Large intestine (tissue), 3 donors: ENCODE results near the gene ZBTB7A. TPM values are rescaled to one million over a fixed set of nuclear protein-coding genes. Genes with fewer than 3 reads are reported as not detected.

Source experiments
- DNase-seq, 2 donors: peaks; one replicate each; pipeline versions ENCODE4 v3.0.0 to v3.0.0-alpha.2; 2013
- H3K27ac ChIP-seq: one replicate; pipeline ENCODE4 v1.5.1; 2013; ENCODE audit warnings: low read length
- H3K27me3 ChIP-seq: 2 replicates; pipeline ENCODE4 v1.6.1; 2013; ENCODE audit warnings: low read length; ENCODE audit not compliant: control insufficient read depth, insufficient read depth
- H3K36me3 ChIP-seq: 2 replicates; pipeline ENCODE4 v1.6.1; 2013; ENCODE audit warnings: low read length; ENCODE audit not compliant: control insufficient read depth, insufficient read depth
- H3K4me1 ChIP-seq: one replicate; pipeline ENCODE4 v1.6.1; 2013; ENCODE audit warnings: low read length; ENCODE audit not compliant: control insufficient read depth, insufficient read depth
- H3K4me3 ChIP-seq: one replicate; pipeline ENCODE4 v1.5.1; 2013; ENCODE audit warnings: low read length
- H3K9me3 ChIP-seq: one replicate; pipeline ENCODE4 v1.6.1; 2013; ENCODE audit warnings: mild to moderate bottlenecking, low read depth, low read length, moderate library complexity; ENCODE audit not compliant: control insufficient read depth
- WGBS: methylation state at CpG from one replicate; pipeline ENCODE4 v1.1.5; 2013; ENCODE audit warnings: low lambda C conversion rate; ENCODE audit not compliant: insufficient coverage; 5-methylcytosine and 5-hydroxymethylcytosine counted together
- polyA plus RNA-seq: library from polyadenylated mRNA; unstranded; fragments of 120-200 nt; gene quantifications from one replicate; pipeline ENCODE4 v1.2.1, GENCODE V29; 2013

ZBTB7A gene
- polyA plus RNA-seq, 1 donor = 34.1 TPM

GRCh38 chr19:4035018-4035566 lies 31.6 kb downstream of the ZBTB7A start:
- H3K27ac ChIP-seq = no peak overlapping the region
- H3K9me3 ChIP-seq = peaks cover 20% of the 10 kb centered on the region
- no CpG with 5 or more reads among the region's 19 CpGs for WGBS
- H3K27me3 ChIP-seq = no peaks in the 10 kb centered on the region
- H3K36me3 ChIP-seq = peaks cover 73% of the 10 kb centered on the region
- DNase-seq = no peak
- no peak overlapping the region for H3K4me3 ChIP-seq
- peaks cover 4% of the 10 kb centered on the region for H3K4me1 ChIP-seq

- Histone ChIP-seq H3K4me3 (no peak overlapping the region), H3K36me3 (peaks cover 76% of the 10 kb centered on the region), H3K9me3 (peaks cover 20% of the 10 kb centered on the region), H3K27ac (no peak overlapping the region), H3K4me1 (peaks cover 4% of the 10 kb centered on the region), H3K27me3 (no peaks in the 10 kb centered on the region)
- no peak for DNase-seq
- WGBS = no CpG with 5 or more reads among the region's 34 CpGs
Measured at GRCh38 chr19:4034048-4035017, 32.4 kb downstream of the ZBTB7A start.

DNA sequence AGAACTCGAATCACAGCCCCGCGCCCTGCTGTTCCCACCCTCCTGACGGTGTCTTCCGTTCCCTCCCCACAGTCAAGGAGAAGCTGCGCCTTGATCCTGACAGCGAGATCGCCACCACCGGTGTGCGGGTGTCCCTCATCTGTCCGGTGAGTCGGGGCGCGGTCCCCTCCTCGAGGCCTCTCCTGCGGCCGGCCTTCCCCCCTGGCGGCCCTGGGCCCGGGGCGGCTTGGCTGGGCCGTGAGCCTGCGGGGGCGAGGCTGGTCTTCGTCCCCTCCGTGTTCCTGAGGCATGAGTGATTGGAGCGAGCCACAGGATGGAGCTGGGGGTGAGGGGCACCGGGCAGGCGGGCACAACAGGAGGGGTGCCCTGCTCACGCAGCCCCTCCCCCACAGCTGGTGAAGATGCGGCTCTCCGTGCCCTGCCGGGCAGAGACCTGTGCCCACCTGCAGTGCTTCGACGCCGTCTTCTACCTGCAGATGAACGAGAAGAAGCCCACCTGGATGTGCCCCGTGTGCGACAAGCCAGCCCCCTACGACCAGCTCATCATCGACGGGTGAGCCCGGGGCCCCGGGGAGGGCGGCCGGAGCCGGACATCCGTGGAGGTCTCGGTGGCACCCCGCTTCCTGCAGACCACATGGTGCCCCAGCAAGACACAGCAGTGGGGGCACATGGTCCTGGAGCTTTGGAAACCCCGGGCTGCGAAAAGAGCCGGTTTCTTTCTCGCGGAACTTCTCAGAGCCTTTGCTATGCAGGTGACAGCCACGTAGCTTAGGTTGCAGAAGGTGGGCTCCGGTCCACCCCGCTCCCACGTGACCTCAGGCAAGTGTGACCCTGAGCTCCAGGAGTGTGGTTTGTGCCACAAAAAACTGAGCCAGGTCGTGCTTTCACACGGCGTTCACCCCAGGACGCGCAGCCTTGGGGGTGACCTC lies 33.4 kb downstream of the ZBTB7A start:
- DNase-seq = no peak
- H3K36me3 ChIP-seq = peaks cover 81% of the 10 kb centered on the region
- H3K9me3 ChIP-seq = peaks cover 17% of the 10 kb centered on the region
- H3K4me3 ChIP-seq = no peak overlapping the region
- no CpG with 5 or more reads among the region's 63 CpGs for WGBS
- no peaks in the 10 kb centered on the region for H3K4me1 ChIP-seq
- no peak overlapping the region for H3K27ac ChIP-seq
- no peaks in the 10 kb centered on the region for H3K27me3 ChIP-seq

GRCh38 chr19:4032436-4032835 lies 34.3 kb downstream of the ZBTB7A start:
- Histone ChIP-seq H3K4me3 (no peak overlapping the region), H3K36me3 (peaks cover 85% of the 10 kb centered on the region), H3K27ac (no peak overlapping the region), H3K4me1 (no peaks in the 10 kb centered on the region), H3K27me3 (no peaks in the 10 kb centered on the region), H3K9me3 (peaks cover 13% of the 10 kb centered on the region)
- no peak for DNase-seq
- WGBS = no CpG with 5 or more reads among the region's 16 CpGs

- Histone ChIP-seq H3K27me3 (no peaks in the 10 kb centered on the region), H3K4me1 (no peaks in the 10 kb centered on the region), H3K4me3 (no peak overlapping the region), H3K36me3 (peaks cover 79% of the 10 kb centered on the region), H3K27ac (no peak overlapping the region), H3K9me3 (peaks cover 6% of the 10 kb centered on the region)
- WGBS = no CpG with 5 or more reads among the region's 11 CpGs
- DNase-seq = no peak
Measured at GRCh38 chr19:4031420-4031819, 35.3 kb downstream of the ZBTB7A start.

GRCh38 chr19:4030981-4031380 lies 35.7 kb downstream of the ZBTB7A start:
- WGBS = no CpG with 5 or more reads among the region's 9 CpGs
- no peak overlapping the region for H3K27ac ChIP-seq
- no peaks in the 10 kb centered on the region for H3K27me3 ChIP-seq
- H3K9me3 ChIP-seq = peaks cover 5% of the 10 kb centered on the region
- H3K36me3 ChIP-seq = peaks cover 75% of the 10 kb centered on the region
- no peaks in the 10 kb centered on the region for H3K4me1 ChIP-seq
- no peak overlapping the region for H3K4me3 ChIP-seq
- DNase-seq = no peak

DNA sequence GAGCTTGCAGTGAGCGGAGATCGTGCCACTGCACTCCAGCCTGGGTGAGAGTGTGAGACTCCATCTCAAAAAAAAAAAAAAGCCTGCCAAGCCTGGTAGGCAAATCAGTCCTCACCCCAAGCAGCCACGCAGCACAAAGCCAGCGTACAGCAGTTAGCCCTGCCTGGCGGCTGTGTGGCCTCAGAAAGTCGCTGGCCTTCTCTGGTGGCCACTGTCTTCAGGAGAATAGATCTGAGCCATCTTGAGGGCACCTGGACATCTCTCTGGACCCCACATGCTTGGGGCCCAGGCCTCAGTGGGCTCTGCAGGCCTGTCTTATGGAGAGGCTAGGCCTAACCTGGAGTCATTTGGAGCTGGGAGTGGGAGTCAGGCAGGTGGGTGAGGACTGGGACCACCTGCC lies 36.1 kb downstream of the ZBTB7A start:
- no peaks in the 10 kb centered on the region for H3K27me3 ChIP-seq
- no peak overlapping the region for H3K27ac ChIP-seq
- no peak for DNase-seq
- H3K9me3 ChIP-seq = peaks cover 1% of the 10 kb centered on the region
- WGBS = no CpG with 5 or more reads among the region's 6 CpGs
- no peaks in the 10 kb centered on the region for H3K4me1 ChIP-seq
- peaks cover 71% of the 10 kb centered on the region for H3K36me3 ChIP-seq
- no peak overlapping the region for H3K4me3 ChIP-seq

DNA sequence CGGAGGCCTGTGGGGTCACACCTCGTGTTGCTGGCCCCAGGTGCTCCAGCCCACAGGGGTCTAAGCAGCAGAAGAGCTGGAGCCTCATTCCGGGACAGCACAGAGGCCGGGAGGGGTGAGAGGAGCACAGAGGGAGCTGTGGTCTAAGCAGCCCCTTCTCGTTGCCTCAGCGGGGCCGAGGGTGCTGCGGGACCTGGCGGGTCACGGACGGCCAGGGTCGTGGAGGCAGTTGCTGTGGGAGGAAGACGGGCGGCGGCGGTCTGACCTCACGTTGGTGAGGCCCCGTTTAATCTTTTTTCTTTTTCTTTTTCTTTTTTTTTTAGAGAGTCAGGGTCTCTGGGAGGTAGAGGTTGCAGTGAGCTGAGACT lies 37.5 kb downstream of the ZBTB7A start:
- no peak overlapping the region for H3K4me3 ChIP-seq
- 80% methylated on average over 1 of the region's 18 CpGs for WGBS
- H3K4me1 ChIP-seq = no peaks in the 10 kb centered on the region
- no peaks in the 10 kb centered on the region for H3K27me3 ChIP-seq
- H3K9me3 ChIP-seq = peaks cover 4% of the 10 kb centered on the region
- no peak for DNase-seq
- peaks cover 69% of the 10 kb centered on the region for H3K36me3 ChIP-seq
- no peak overlapping the region for H3K27ac ChIP-seq

DNA sequence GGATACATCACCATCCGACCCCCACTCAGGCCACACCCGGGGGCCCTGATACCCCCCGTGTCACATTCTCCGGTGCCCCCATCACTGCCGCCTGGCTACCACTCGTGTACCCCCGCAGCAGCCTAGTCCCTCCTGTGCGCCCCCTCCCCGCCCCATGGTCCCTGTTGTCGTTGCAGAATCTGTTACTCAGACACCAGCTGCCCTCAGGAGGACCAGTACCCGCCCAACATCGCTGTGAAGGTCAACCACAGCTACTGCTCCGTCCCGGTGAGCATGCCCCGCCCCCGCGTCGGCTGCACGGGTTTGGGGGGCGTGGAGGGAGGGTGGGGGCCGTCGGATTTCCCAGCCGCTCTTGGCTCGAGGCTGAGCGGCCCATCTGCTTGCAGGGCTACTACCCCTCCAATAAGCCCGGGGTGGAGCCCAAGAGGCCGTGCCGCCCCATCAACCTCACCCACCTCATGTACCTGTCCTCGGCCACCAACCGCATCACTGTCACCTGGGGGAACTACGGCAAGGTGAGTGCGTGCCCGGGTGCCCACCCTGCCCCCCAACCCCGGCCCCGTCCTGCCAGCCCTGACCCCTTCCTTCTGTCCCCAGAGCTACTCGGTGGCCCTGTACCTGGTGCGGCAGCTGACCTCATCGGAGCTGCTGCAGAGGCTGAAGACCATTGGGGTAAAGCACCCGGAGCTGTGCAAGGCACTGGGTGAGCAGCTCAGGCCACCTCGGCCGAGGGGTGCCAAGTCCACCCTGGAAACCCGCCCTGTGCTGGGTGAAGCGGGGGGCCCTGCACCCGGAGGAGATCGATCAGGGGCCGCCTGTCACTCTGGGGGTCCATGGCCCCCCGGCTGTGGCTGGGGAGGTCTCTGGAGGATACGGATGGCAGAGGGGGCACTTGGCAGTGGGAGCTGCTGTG lies 38.1 kb downstream of the ZBTB7A start:
- Histone ChIP-seq H3K36me3 (peaks cover 70% of the 10 kb centered on the region), H3K9me3 (peaks cover 4% of the 10 kb centered on the region), H3K4me1 (no peaks in the 10 kb centered on the region), H3K4me3 (no peak overlapping the region), H3K27me3 (no peaks in the 10 kb centered on the region), H3K27ac (no peak overlapping the region)
- WGBS = no CpG with 5 or more reads among the region's 48 CpGs
- no peak for DNase-seq
